B cell (primary cell): ENCODE measurements around the gene HMGN4. TPM values are rescaled to one million over a fixed set of nuclear protein-coding genes. Genes with fewer than 3 reads are reported as not detected.
A peak's percentile ranks its signal among the peaks of the same experiment; 100 is the strongest.

Experiments
- ATAC-seq: fragments of 200-7000 bp; cut with Tn5 transposase; one replicate; pipeline ENCODE4 v1.10.0; 2021; ENCODE audit warnings: low read depth, mild to moderate bottlenecking, moderate number of reproducible peaks, moderate library complexity
- CTCF ChIA-PET: fragments of 350-600 bp; sonication (Branson Sonifier 250); formaldehyde crosslinking; loops from one replicate; lab custom pipeline; 2021; ENCODE audit warnings: antibody characterized with exemption, inconsistent platforms; lab: Charles Lee
- POLR2A ChIA-PET: fragments of 350-600 bp; sonication (Branson Sonifier 250); formaldehyde crosslinking; loops from one replicate; lab custom pipeline; 2021; ENCODE audit warnings: antibody characterized with exemption; lab: Charles Lee
- DNase-seq: peaks from one replicate; pipeline ENCODE4 v3.0.0; 2013
- H2AFZ ChIP-seq: 2 replicates; pipeline ENCODE4 v1.6.1; 2012; ENCODE audit warnings: mild to moderate bottlenecking, low read depth, low read length; ENCODE audit not compliant: insufficient read depth, poor library complexity, severe bottlenecking
- H3K27ac ChIP-seq, 2 donors: 1 replicate in 1 of 2; 2 replicates in 1 of 2; pipeline ENCODE4 v1.5.1; 2012 to 2013; ENCODE audit warnings: low read length in 2 of 2, mild to moderate bottlenecking in 2 of 2, moderate library complexity in 1 of 2
- H3K27me3 ChIP-seq, 4 experiments: fragments of 200-600 bp in 1 of 4; sonication (generic) in 1 of 4; replicated peaks in 1 of 4; 1 replicate in 2 of 4; 2 replicates in 2 of 4; pipeline versions ENCODE4 v1.6.1 to v1.7.0; 2013 to 2016; ENCODE audit warnings: low read length in 3 of 4, mild to moderate bottlenecking in 2 of 4, mixed read lengths in 1 of 4, moderate library complexity in 1 of 4; ENCODE audit not compliant: insufficient read depth in 4 of 4, control insufficient read depth in 3 of 4; ENCODE audit errors: control extremely low read depth in 1 of 4
- H3K36me3 ChIP-seq, 2 experiments: replicated peaks in 1 of 2; 1 replicate in 1 of 2; 2 replicates in 1 of 2; pipeline versions ENCODE4 v1.6.1 to v1.7.1; 2013; ENCODE audit warnings: low read length in 1 of 2; ENCODE audit not compliant: insufficient read depth in 2 of 2, control insufficient read depth in 1 of 2; ENCODE audit errors: control extremely low read depth in 1 of 2, extremely low read depth in 1 of 2
- H3K4me1 ChIP-seq, 2 donors: fragments of 200-600 bp in 1 of 2; sonication (generic) in 1 of 2; 1 replicate in 1 of 2; 2 replicates in 1 of 2; pipeline versions ENCODE4 v1.5.1 to v1.6.1; 2013 to 2017; ENCODE audit warnings: low read length in 2 of 2; ENCODE audit not compliant: control insufficient read depth in 2 of 2, insufficient read depth in 2 of 2
- H3K4me2 ChIP-seq: replicated peaks from 2 replicates; pipeline ENCODE3; 2012; ENCODE audit warnings: mild to moderate bottlenecking, low read depth, low read length; ENCODE audit not compliant: poor library complexity, severe bottlenecking
- H3K4me3 ChIP-seq, 5 experiments: fragments of 200-600 bp in 1 of 5; sonication (generic) in 1 of 5; 1 replicate in 3 of 5; 2 replicates in 2 of 5; pipeline versions ENCODE4 v1.5.1 to v1.7.0; 2011 to 2016; ENCODE audit warnings: low read length in 4 of 5, mild to moderate bottlenecking in 4 of 5, low read depth in 2 of 5, control low read depth in 1 of 5, moderate library complexity in 1 of 5; ENCODE audit not compliant: insufficient read depth in 1 of 5; ENCODE audit errors: control extremely low read depth in 1 of 5, extremely low read depth in 1 of 5
- H3K79me2 ChIP-seq: fragments of 200-600 bp; sonication (generic); one replicate; pipeline ENCODE4 v1.6.0; 2016; ENCODE audit warnings: low read length; ENCODE audit not compliant: control insufficient read depth, insufficient read depth
- H3K9ac ChIP-seq: fragments of 200-600 bp; sonication (generic); 2 replicates; pipeline ENCODE4 v1.6.1; 2017; ENCODE audit warnings: mild to moderate bottlenecking, low read length, moderate library complexity
- H3K9me3 ChIP-seq, 3 donors: one replicate each; pipeline versions ENCODE4 v1.6.1 to v1.7.1; 2013; ENCODE audit warnings: low read length in 2 of 3; ENCODE audit not compliant: control insufficient read depth in 2 of 3, insufficient read depth in 1 of 3; ENCODE audit errors: control extremely low read depth in 1 of 3
- H4K20me1 ChIP-seq: 2 replicates; pipeline ENCODE4 v1.6.0; 2012; ENCODE audit warnings: mild to moderate bottlenecking, low read length; ENCODE audit not compliant: insufficient read depth, control insufficient read depth, poor library complexity, severe bottlenecking
- H3K27ac Mint-ChIP-seq: one replicate; pipeline ENCODE4 v1.8.0; 2021; ENCODE audit warnings: mixed read lengths
- H3K27me3 Mint-ChIP-seq: one replicate; pipeline ENCODE4 v1.8.0; 2021; ENCODE audit warnings: mixed read lengths
- H3K4me1 Mint-ChIP-seq: one replicate; pipeline ENCODE4 v1.8.0; 2021; ENCODE audit warnings: mixed read lengths
- H3K4me3 Mint-ChIP-seq: one replicate; pipeline ENCODE4 v1.8.0; 2021; ENCODE audit warnings: mixed read lengths
- H3K9me3 Mint-ChIP-seq: one replicate; pipeline ENCODE4 v1.8.0; 2022; ENCODE audit warnings: mixed read lengths; ENCODE audit not compliant: insufficient read depth
- EZH2 ChIP-seq: IDR thresholded peaks from 2 replicates; pipeline ENCODE4 v1.6.1; 2012; ENCODE audit warnings: borderline replicate concordance, low read depth, mild to moderate bottlenecking, moderate library complexity, low read length; ENCODE audit not compliant: insufficient read depth, poor library complexity, severe bottlenecking
- WGBS: methylation state at CpG from one replicate; pipeline ENCODE4 v1.1.5; 2013; ENCODE audit warnings: missing lambda C conversion rate; ENCODE audit not compliant: insufficient coverage; 5-methylcytosine and 5-hydroxymethylcytosine counted together
- intact Hi-C: fragments of 100-400 bp; cut with micrococcal nuclease; formaldehyde crosslinking; loops from one replicate; pipeline ENCODE4 v1.10.0; 2022
- polyA plus RNA-seq: library from polyadenylated mRNA; depleted of rRNA; stranded (reverse); fragments of >200 nt; gene quantifications from 2 replicates; pipeline ENCODE4 v1.2.3, GENCODE V29; 2012
- total RNA-seq, 2 donors: library from RNA; stranded (reverse); fragments of 120-200 nt in 1 of 2; gene quantifications; 1 replicate in 1 of 2; 2 replicates in 1 of 2; pipeline versions ENCODE4 v1.2.3 to v1.2.4, GENCODE V29; 2013 to 2022
- TF ChIP-seq, protein P1 (sequence below): fragments of 200-600 bp; IDR thresholded peaks from one replicate; pipeline ENCODE4 v1.8.0; 2022; ENCODE audit warnings: antibody characterized with exemption, mild to moderate bottlenecking

HMGN4 gene
- total and polyA plus RNA-seq, 2 donors (not counting 1 experiment from before 2014, with no cell fraction given): 37.7 to 81.1 TPM

DNA sequence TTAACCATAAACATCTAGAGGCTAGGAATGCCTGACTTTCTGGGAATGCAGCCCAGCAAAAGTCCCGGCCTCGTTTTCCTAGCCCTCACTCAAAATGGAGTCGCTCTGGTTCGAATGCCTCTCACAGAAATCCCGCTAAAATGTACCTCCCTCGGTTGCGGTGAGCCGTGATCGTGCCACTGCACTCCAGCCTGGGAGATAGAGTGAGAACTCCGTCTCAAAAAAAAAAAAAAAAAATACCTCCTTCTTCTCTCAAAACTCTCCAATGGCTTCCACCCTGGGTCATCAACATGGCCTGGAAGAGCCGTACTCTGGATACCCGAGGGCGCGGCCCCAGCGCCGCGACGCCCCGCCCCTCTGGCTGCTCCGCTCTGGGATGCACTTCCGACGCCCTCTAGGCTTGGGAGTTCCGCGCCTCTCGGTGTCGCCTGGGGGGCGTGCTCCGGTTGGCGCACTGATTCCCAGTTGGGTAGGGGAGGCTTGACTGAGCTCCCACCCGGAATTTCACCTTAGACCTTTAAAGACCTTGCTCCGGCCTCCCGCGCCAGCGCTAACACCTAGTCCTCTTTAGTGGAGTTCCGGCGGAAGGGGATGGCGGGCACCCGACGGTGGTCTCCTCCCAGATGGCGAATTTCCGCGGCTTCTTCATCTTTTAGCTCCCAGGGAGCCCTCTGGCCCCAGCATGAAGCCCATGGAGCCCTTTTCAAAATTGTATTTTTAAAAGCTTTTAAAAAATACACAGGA is 12.3 kb downstream of the HMGN4 start:
- intact Hi-C loops: loop anchor here (5.0 to 10.0 kb wide), 4 partner anchors 378 to 924 kb away; partner anchors contain the start of gene ZNF184
- Histone ChIP-seq H3K9ac (peak overlapping the region; percentile 80), H2AFZ (peak overlapping the region; percentile 96), H3K4me1 (peaks cover 15 to 42% of the 10 kb centered on the region in 2 donors), H3K27ac (peak overlapping the region in 1 of 2 donors; percentile 42), H3K27me3 (no peaks in the 10 kb centered on the region), H3K9me3 (no peaks in the 10 kb centered on the region), H3K4me2 (peak overlapping the region; percentile 75), H3K4me3 (peak overlapping the region; percentile 55 to 81 (median 77)), H3K36me3 (peaks cover 0 to 4% of the 10 kb centered on the region in 2 experiments), H3K79me2 (no peaks in the 10 kb centered on the region), H4K20me1 (no peaks in the 10 kb centered on the region)
- POLR2A ChIA-PET: interaction anchor here (0.6 to 3.0 kb wide), 3 partner anchors 12 to 1786 kb away, joined by 3 to 10 read pairs (median 5); partner anchors contain the start of gene HMGN4
- CTCF ChIA-PET: interaction anchor here (0.6 to 1.5 kb wide), 4 partner anchors 22 to 374 kb away, joined by 3 to 6 read pairs (median 4); no protein-coding TSS in a partner anchor
- 8% methylated on average over 32 of the region's 42 CpGs for WGBS
- ATAC-seq (peak; percentile 40), DNase-seq (peak; percentile 65)
- no peak for TF ChIP-seq EZH2
- TF ChIP-seq, protein P1, sequence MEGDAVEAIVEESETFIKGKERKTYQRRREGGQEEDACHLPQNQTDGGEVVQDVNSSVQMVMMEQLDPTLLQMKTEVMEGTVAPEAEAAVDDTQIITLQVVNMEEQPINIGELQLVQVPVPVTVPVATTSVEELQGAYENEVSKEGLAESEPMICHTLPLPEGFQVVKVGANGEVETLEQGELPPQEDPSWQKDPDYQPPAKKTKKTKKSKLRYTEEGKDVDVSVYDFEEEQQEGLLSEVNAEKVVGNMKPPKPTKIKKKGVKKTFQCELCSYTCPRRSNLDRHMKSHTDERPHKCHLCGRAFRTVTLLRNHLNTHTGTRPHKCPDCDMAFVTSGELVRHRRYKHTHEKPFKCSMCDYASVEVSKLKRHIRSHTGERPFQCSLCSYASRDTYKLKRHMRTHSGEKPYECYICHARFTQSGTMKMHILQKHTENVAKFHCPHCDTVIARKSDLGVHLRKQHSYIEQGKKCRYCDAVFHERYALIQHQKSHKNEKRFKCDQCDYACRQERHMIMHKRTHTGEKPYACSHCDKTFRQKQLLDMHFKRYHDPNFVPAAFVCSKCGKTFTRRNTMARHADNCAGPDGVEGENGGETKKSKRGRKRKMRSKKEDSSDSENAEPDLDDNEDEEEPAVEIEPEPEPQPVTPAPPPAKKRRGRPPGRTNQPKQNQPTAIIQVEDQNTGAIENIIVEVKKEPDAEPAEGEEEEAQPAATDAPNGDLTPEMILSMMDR: no peak
- H3K9me3 Mint-ChIP-seq: no peaks in the 10 kb centered on the region
- peak overlapping the region; percentile 89 for H3K27ac Mint-ChIP-seq
- peak overlapping the region; percentile 95 for H3K4me3 Mint-ChIP-seq
- peaks cover 10% of the 10 kb centered on the region for H3K4me1 Mint-ChIP-seq
- no peaks in the 10 kb centered on the region for H3K27me3 Mint-ChIP-seq
